Keratinocyte (primary cell): ENCODE data around the gene HOXD1.

Source experiments
- EZH2 ChIP-seq: IDR thresholded peaks from one replicate; pipeline ENCODE4 v1.6.1; 2012; ENCODE audit warnings: inconsistent platforms, mild to moderate bottlenecking, low read length, moderate library complexity
- TF ChIP-seq, protein P1 (sequence below), 3 experiments: IDR thresholded peaks in 1 of 3; conservative IDR thresholded peaks in 1 of 3; optimal IDR thresholded peaks in 1 of 3; 2 replicates in 2 of 3; 3 replicates in 1 of 3; pipeline versions ENCODE3 to v1.5.1; 2011; ENCODE audit warnings: low read length in 3 of 3, mild to moderate bottlenecking in 3 of 3, moderate library complexity in 2 of 3, control low read depth in 1 of 3, inconsistent platforms in 1 of 3; ENCODE audit not compliant: insufficient read depth in 2 of 3; ENCODE audit errors: extremely low read depth in 1 of 3

DNA sequence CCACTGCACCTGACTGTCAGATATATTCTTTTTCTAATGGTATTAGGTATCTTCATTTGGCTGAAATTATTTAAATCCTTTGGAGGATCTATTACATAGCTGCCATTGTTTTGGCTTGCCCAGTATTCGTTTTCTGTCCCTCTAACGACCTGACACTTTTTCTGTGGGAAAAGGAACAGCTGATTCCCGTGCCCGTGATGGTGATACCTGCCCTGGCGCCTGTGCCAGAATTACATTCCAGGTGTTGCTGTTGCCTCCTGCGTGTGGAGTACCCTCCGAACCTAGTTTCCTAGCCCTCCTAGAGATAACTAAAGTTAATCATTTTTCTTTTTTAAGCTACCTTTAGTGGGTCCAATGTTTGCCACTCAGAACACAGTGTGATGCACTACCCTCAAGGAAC, 14.0 kb downstream of the HOXD1 start:
- TF ChIP-seq, protein P1, sequence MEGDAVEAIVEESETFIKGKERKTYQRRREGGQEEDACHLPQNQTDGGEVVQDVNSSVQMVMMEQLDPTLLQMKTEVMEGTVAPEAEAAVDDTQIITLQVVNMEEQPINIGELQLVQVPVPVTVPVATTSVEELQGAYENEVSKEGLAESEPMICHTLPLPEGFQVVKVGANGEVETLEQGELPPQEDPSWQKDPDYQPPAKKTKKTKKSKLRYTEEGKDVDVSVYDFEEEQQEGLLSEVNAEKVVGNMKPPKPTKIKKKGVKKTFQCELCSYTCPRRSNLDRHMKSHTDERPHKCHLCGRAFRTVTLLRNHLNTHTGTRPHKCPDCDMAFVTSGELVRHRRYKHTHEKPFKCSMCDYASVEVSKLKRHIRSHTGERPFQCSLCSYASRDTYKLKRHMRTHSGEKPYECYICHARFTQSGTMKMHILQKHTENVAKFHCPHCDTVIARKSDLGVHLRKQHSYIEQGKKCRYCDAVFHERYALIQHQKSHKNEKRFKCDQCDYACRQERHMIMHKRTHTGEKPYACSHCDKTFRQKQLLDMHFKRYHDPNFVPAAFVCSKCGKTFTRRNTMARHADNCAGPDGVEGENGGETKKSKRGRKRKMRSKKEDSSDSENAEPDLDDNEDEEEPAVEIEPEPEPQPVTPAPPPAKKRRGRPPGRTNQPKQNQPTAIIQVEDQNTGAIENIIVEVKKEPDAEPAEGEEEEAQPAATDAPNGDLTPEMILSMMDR (optimal IDR thresholded peaks at IDR 0.05 in 1 of 3, IDR thresholded peaks at IDR 0.05 in 1 of 3, conservative IDR thresholded peaks at IDR 0.05 in 1 of 3; ENCODE audit: extremely low read depth in 1 of 3, insufficient read depth in 2 of 3, low read length in 3 of 3) = no peak
- no peak for TF ChIP-seq EZH2
